HG02610 (cell line): ENCODE results near the gene SHISA5.
A peak's percentile ranks its signal among the peaks of the same experiment; 100 is the strongest.
"Not testable (repeated sequence)": the region's sequence is repeated elsewhere in the genome, so short reads cannot be mapped to it uniquely, and the experiment has no call there.

Source experiments
- ATAC-seq: cut with Tn5 transposase; IDR thresholded peaks from one replicate; pipeline ENCODE4 v1.9.1; 2021; ENCODE audit warnings: mild to moderate bottlenecking, moderate library complexity; ENCODE audit not compliant: unreplicated experiment

SHISA5 gene, protein sequence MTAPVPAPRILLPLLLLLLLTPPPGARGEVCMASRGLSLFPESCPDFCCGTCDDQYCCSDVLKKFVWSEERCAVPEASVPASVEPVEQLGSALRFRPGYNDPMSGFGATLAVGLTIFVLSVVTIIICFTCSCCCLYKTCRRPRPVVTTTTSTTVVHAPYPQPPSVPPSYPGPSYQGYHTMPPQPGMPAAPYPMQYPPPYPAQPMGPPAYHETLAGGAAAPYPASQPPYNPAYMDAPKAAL

DNA sequence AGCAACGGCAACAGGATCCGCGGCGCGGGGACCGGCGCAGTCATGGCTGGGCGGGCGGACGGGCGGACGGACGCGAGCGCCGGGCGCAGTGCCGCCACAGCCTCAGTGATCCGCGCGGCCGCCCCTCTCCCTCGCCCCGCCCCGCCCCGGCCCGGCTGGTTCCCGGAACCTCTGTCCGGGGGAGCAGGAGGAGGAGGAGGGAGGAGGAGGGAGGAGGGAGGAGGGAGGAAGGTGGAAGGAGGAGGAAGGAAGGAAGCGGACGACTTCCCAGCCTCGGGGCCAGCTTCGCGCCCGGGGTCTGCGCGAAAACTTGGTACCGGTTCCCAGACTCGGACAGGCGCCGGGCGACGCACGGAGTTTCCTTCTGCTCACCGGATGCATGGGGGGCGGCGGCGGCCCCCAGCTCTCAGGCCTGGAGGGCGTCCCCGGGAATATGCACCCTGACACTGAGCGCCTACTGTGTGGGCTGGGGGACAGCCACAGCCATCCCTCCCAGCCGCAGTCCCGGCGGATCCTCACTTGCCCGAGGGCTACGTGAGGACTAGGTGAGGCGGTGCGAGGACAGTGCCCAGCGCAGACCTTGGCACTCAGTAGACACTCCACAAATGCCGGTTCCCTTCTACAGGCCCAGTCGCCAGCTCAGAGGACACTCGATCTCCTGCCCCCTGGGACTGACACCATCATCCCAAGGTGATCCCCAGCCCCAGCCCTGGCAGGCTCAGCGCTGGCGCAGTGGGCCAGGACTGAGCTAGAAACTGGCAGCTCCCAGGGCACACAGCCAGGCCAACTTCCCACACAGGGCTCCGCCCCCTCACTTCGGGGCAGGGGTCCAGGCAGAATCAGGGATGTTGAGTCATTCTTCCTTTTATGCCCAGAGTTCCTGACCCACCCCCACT is at the start of gene SHISA5:
Gene SHISA5 (minus strand): TSS at position 124 of the 896 bp plus-strand sequence. CDS start 80 bp downstream, at position 44.
- ATAC-seq, result no peak

DNA sequence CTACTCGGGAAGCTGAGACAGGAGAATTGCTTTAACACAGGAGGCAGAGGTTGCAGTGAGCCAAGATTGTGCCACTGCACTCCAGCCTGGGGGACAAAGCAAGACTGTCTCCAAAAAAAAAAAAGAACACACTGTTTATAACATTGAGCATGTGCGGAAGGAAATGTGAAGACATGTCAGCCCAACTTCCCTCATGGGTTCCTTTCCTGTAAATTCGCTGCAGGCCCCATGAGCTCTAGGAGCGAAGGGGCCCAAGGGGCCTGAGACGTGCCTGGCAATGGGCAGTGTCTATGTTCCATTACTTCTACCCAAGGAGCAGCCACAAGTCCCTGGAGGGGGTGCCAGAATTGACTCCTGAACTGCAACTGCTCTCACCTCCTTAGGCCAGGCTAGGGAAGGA is 49.4 kb upstream of the SHISA5 start:
- no peak for ATAC-seq

DNA sequence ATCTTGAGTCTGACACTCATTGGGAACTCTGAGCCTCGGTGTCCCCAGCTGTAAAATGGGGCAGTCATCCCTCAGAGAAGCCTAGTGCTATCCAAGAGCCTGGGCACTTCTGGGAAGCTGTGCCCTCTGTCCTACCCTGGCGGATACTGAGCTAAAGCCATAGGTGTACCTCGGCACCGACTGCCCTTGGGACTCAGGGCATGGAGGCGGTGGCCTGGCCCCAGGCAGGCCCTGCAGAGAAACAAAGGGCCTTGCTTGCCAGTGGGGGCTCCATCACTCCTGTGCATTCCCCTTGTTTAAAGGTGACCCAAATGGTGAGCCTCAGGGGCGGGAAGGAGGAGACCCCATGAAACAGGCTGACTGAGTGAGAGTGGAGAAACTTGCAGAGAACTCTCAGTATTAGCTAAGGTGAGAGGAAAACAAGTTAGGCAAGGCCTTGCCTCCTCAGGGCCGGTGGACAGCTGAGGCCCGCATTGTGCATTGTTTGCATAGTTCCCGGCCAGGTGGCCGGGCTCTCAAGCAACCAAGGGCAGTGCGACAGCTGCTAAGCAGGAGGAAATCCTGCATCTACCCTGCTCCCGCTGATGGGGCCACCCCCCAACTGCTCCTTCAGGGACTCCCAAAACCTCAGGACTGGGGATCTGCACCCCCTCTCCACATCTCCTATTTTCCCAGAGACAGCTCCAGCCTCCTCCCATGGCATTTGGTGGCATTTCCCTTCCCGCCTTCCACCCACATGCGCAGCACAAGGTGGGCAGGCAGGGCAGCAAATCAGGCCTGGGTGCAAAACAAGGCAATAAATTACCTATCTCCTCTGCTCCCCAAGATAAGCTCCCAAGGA is 48.4 kb upstream of the SHISA5 start:
- ATAC-seq, result no peak

DNA sequence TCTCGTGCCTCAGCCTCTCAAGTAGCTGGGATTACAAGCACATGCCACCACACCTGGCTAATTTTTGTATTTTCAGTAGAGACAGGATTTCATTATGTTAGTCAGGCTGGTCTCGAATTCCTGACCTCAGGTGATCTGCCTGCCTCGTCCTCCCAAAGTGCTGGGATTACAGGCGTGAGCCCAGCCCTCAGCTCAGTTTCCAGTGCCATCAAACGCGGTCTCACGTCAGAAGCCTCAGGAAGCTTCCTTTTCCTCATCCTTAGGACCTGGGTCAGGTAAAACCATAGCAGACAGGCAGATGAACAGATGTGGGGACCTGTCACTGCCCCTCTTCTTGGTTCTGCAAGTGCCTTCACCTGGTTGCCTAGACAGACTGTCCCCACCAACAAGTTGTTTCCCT is 47.7 kb upstream of the SHISA5 start:
- not testable (repeated sequence) for ATAC-seq

DNA sequence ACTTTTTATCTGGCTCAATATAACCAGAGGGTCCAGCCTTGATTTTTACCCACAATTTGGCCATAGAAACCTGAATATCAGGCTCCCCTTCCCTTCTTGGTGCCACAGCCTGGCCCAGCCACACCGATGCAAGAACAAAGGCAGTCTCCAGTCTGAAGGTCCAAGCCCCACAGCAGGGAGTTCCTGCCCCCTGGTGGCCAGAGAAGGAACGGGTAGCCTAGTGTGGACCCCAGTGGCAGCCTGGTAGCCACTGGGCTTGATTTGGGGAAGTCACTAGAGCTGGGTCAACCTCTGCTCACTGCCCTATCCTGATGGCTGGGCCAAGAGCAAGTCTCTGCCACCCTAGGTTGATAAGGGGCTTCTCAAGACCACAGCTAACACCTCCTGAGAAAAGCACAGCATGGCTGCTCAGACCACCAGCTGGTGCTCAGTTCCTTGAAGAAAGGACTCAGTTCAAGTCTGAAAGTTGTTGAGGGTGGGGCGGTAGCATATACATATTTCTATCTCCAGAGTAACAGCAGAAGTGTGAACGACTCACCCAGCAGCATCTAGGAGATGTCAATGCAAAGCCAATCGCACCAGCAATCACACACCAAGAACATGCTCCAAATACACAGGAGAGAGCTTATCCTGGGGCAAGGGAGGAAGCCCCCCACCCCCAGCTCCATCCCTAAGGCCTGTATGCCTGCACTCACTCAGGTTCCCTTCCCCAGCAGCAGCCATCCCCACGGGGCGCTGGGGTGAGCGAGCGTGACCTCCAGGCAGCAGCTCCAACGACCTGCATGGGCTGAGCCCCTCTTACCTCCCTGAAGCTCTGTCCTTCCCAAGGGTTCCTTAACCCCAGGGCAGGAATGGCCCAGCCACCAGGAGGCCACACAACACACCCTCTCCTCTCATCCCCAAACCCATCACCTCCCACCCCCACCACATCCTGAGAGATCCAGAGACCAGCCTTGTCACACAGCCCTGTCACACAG is 45.0 kb upstream of the SHISA5 start:
- peak; percentile 67 for ATAC-seq

DNA sequence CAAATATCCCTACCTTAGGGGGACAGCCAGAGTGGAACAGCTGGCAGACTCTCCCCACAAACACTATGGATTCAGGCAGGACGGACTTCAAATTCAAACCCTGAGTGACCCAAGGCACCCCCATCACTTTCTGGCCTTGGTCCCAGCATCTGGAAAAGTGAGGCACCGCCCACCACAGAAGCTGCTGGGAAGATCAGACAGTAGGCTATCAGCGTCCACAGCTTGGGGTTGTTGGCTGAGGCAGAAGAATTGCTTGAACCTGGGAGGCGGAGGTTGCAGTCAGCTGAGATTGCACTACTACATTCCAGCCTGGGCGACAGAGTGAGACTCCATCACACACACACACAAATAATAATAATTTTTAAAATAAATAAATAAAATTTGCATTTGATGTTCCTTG is 44.2 kb upstream of the SHISA5 start:
- ATAC-seq, result no peak

DNA sequence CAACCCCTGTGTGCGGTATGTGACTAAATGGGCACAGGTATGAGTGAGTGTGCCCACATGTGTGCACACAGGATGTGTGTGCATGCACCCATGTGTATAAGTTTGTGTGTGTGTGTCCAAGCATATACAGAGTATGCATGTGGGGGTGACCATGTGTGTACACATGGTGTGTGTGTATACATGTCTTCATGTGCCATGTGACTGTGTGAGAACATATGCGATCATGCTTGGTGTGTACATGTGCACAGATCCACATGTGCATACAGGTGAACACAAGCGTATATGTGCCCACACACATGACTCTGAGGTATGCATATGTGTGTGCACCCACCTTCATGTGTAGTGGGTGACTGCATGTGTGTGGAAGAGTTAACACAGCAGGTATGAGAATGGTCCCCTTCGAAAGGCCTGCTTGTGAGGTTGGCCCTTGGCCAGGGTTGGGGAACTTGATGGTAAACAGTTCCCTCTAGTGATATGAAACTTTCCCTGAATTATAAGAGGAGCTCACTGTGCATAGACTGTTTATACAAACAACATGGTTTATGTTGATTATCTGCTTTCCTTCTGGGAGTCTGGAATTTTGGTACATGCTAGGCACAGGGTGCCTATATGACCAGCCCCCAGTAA is 42.3 kb upstream of the SHISA5 start:
- no peak for ATAC-seq

DNA sequence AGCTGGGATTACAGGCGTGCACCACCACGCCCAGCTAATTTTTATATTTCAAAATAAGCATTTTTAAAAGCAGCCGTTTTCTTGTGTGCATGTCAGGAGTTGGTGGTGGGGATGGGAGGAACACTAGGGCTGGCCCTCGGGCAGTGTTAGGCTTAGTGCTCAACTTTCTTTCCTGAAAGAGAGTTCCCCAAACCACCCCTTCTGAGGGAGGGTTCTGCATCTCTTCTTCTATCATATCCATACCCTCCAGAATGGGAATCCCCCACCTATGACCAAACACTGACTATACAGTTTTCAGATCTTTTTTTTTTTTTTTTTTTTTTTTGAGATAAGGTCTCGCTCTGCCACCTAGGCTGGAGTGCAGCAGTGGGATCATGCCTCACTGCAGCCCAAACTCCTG is 40.2 kb upstream of the SHISA5 start:
- ATAC-seq, result no peak

DNA sequence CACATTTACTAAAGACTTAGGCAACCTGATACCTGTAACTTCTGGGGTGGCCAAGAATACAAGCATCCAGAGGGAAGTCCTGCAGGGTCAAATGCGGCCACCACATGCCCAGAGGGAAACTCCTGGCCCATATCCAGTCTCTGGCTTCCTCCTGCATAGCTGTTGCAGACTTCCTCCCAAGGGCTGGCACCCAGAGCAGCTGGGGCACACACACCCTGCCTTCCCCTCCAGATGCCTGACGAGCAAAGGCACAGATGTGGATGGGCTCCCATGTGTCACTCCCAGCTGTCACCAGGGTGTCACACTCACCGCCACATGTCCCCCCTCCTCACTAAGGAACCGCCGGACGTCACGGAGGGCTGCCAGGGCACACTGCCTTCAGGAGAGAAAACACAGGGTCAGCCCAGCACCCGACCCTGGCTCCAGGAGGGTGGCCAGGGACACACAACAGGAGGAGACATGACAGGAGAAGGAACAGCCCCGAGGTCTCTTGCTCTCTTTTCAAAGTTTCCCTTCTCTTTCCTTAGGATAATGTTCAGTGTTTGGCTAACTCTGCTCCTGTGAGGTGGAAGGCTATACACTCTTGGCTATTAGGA is 39.4 kb upstream of the SHISA5 start:
- no peak for ATAC-seq

DNA sequence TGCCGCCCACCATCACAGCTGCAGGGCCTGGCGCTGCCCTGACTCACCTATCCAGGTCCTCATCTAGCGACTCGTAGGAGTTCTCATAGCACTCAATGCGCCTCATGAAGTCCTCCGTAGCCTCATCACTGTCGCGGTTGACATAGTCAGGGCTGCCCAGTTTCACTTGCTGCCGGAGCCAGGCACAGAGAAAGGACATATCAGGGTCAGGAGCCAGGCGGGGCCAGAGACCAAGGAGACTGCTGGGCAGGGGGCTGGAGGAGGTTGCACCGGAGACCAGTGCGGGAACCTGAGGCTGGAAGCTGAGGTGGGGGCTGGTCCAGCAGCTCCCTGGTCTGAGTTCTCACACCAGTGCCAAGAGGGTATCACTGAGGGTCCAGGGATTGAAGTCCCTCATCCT is 34.5 kb upstream of the SHISA5 start:
- ATAC-seq, result no peak

DNA sequence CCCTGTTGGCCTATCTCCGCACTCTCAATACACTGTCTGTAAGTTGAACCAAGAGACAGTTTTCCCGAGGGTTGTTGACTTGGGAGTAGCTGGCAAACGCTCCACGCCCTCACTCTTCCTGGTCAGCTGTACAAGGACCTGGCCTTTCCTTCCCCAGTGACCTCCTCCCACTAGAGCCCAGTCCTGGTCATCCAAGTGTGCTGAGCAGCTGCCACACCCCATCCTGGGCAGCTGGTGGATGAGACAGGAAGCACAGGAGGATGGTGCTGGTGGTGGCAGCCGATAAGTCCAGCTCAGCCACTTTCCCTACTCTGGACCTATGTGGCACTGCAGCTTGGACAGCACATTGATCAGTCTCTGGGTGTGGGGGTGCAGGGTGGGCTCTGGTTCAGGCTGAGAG is 32.8 kb upstream of the SHISA5 start:
- ATAC-seq, result no peak

DNA sequence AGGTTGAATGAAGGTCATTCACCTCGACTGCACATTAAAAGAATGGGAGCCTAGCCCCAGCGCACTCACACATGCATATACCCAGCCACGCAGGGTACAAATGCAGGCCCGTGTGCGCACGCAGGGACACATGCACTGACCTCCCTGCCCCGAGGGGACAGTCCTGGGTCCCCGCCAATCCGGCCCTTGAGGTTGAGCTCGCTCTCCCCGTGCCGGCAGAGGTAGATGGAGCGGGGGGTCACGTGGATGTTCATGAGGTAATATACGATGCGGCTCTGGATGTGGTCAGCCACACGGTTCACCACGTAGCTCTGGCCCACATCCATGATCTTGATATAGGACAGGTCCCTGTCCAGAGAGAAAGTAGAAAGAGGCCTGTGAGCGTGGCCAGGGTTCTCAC is 32.1 kb upstream of the SHISA5 start:
- ATAC-seq, result no peak

DNA sequence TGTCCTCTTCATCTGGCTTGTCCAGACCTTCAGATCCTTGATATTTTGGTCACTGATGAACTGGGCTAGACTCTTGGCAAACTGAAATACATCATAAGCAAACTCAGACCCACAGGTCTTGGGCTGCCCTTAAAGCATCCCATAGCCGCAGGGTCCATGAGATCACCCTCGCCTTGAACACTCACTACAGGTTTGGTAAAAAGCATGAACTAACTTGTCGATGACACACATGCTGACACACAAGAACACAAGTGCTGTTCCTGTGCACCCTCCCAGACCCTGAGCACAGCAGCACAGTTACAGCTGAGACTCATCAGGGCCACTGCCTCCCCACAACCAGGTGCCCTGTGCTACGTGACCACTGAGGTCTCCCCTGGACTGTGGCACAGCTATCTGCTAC is 31.6 kb upstream of the SHISA5 start:
- ATAC-seq, result no peak

DNA sequence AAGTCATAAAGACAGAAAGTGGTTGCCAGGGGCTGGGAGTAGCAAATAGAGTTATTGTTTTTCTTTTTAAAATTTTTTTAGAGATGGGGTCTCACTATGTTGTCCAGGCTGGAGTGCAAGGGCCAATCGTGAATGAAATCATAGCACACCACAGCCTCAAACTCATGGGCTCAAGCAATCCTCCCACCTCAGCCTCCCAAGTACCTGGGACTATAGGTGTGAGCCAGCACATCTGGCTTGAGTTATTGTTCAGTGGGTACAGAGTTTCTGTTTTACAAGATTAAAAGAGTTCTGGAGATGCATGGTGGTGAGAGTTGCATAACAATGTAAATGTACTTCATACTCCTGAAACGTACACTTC is 29.0 kb upstream of the SHISA5 start:
- no peak for ATAC-seq

DNA sequence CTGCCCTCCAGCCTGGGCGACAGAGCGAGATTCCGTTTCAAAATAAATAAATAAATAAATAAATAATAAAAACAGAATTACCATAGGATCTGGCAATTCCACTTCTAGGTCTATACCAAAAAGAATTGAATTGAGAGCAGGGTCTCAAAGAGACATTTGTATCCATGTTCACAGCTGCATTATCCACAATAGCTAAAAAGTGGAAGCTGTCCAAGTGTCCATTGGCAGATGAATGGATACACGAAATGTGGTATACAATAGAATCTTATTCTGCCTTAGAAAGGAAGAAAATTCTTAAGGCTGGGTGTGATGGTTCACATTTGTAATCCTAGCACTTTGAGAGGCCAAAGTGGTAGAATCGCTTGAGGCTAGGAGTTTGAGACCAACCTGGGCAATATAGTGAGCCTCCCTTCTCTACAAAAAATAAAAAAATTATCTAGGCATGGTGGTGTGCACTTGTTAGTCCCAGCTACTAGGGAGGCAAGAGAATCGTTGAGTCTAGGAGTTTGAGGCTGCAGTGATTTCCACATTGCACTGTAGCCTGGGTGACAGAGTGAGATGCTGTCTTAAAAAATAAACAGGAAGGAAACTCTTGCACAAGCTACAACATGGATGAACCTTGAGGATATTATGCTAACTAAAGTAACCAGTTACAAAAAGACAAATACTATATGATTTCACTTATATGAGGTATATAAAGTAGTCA is 28.4 kb upstream of the SHISA5 start:
- no peak for ATAC-seq

DNA sequence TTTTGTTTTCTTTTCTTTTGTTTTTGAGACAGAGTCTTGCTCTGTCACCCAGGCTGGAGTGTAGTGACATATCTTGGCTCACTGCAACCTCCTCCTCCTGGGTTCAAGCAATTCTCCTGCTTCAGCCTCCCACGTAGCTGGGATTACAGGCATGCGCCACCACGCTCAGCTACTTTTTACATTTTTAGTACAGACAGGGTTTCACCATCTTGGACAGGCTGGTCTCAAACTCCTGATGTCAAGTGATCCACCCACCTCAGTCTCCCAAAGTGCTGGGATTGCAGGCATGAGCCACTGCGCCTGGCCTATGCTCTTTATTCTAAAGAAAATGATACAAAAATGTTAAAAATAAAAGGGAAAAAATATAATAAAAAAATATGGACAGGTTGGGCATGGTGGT is 26.7 kb upstream of the SHISA5 start:
- not testable (repeated sequence) for ATAC-seq

DNA sequence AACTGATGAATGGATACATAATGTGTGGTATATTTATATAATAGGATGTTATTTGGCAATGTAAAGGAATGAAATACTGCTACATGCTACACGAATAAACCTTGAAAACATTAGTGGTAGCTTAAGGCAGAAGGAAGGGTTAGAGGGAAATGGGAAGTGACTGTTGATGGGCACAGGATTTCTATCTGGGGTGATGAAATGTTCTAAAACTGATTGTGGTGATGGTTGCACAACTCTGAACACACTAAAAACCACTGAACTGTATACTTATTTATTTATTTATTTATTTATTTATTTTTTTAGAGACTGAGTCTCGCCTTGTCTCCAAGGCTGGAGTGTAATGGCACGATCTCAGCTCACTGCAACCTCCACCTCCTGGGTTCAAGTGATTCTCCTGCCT is 24.8 kb upstream of the SHISA5 start:
- ATAC-seq, result no peak

DNA sequence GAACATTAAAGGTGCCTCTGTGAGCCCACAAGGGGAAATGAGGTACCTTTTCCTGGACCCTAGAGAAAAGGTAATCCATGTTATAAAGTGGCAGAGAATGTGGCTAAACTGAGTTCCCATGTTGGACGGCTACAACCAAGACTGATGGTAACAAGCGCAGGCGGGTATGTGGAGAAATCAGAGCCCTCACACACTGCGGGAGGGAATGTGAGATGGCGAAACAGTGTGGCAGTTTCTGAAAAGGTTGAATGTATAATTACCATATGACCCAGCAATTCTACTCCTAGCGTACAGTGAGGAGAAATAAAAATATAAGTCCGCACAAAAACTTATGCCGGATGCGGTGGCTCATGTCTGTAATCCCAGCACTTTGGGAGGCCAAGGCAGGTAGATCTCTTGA is 24.1 kb upstream of the SHISA5 start:
- no peak for ATAC-seq

DNA sequence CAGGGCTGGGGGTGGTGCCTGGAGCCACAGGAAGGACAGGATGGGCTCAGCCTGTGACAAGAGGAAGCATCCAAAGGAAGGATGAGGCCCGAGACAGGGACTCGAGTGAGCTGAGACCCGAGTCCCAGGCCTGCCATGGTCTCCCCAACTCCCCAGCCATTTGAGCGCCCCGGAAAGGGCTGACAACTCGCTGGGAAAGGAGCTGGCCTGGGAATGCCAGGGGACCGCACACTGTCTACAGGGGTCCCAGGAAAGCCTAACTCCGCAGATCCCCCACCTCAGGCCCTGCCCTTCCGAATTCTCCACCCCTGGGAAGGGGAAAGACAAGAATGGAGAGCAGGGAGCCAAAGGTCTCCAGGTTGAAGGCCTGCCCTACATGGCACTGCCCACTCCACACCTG is 21.0 kb upstream of the SHISA5 start:
- no peak for ATAC-seq
